C4-2B (cell line): ENCODE results near the gene GRK2.

ENCODE experiments used
- H3K27ac ChIP-seq: fragments of 450-650 bp; 2 replicates; pipeline ENCODE4 v1.5.1; 2017
- ZFX ChIP-seq: fragments of 450-650 bp; IDR thresholded peaks from 2 replicates; pipeline ENCODE4 v1.6.1; 2017
- TF ChIP-seq, protein P1 (sequence below): fragments of 450-650 bp; conservative IDR thresholded peaks from 2 replicates; pipeline ENCODE4 v1.5.1; 2017; ENCODE audit warnings: mild to moderate bottlenecking

Gene GRK2

DNA sequence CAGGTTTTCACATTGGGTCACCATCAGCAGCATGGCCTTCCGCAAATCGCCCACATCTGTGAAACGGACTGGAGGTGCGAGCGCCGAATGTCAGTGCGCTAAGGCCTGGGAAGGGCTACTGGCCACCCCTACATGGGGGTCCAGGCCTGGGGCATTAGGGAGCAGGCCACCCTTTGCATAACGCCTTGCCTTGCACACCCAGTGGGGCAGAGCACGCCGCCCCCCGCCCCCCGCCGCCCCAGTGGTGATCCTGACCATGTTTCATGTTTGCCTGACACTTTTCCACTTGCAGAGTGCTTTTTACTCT lies 2.6 kb downstream of the GRK2 start:
- peak overlapping the region; percentile 95 for H3K27ac ChIP-seq
- TF ChIP-seq, protein P1, sequence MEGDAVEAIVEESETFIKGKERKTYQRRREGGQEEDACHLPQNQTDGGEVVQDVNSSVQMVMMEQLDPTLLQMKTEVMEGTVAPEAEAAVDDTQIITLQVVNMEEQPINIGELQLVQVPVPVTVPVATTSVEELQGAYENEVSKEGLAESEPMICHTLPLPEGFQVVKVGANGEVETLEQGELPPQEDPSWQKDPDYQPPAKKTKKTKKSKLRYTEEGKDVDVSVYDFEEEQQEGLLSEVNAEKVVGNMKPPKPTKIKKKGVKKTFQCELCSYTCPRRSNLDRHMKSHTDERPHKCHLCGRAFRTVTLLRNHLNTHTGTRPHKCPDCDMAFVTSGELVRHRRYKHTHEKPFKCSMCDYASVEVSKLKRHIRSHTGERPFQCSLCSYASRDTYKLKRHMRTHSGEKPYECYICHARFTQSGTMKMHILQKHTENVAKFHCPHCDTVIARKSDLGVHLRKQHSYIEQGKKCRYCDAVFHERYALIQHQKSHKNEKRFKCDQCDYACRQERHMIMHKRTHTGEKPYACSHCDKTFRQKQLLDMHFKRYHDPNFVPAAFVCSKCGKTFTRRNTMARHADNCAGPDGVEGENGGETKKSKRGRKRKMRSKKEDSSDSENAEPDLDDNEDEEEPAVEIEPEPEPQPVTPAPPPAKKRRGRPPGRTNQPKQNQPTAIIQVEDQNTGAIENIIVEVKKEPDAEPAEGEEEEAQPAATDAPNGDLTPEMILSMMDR, result no peak
- no peak for TF ChIP-seq ZFX

DNA sequence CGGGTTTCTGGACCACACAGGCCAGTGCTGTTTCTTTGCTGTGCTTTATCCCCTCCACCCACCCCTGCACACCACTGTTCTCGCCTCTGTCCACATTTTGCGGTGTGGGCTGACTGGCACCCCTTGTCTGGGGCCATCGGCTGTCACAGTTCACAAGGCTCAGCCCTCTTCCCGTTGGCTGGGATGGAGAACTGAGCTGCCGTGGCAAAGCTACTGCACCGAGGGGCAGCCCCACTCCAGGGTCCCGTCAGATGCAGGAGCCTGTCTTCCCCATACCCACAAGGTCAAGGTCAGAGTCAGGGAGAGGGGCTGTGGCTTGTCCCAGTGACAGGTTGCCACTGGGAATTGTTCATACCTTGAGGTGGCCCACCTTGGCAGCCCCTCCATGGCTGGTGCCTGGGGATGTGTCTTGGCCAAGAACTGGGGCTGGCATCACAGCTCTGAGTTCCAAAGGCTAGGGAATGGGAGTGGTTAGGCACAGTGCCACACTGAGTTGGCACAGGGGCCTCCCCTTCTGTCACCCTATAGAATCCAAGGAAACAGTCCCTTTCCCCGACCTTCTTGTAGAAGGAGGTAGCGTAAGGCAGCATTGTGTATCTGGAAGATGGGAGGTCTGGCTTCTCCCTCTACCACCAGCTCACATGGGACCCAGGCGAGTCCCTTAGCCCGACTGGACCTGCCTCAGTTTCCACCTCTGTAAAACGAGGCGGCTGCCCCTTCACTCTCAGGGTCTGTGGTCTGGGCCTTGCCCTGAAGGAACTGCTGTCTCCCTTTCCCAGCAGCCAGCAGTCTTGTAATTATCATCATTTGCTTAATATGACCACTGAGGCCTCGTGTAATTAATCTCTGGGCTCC lies 3.4 kb downstream of the GRK2 start:
- no peak for TF ChIP-seq ZFX
- TF ChIP-seq, protein P1, result no peak
- peak overlapping the region; percentile 95 for H3K27ac ChIP-seq

DNA sequence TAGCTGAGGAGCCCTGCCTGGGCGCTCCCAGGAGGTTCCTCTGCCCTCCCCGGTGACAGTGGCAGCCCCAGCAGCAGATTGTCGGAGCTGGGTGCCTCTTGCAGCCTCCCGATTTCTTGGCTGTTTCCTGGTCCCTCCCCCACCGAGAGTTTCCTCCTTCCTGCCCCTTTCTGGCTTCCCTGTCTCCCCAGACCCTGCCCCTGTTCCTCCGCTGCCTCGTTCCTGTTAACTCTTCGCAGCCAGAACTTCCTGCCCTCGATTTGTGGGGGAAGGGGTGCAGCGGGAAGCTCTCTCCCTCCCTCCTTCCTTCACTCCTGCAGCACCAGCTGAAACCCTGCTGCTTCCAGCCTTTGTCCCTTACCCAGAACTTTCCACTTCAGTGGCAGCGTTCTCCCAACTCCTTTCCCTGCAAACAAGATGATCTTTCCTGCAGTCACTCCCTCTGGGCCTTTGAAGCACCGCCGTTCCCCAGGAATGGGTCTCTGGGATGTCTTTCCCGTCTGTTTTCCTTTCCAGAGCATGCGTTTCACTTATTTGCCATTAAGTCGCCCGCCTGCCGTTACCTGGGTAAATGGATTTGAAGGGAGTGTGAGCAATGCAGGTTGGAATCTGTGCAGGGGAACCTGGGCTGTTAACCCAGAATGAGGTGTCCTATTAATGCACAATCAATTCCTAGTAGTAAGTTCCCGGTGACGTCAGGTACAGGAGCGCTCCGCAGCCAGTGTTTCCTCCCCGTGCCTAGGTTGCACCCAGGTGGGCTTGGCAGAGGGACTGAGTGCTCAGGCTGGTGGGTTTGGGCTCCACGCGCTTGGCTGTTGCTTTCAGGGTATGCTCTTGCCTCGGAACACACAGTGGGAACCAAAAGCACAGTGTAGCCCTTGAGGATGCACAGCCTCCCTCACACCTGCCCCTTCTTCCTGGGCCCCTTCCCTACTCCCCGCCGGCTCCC lies 4.3 kb downstream of the GRK2 start:
- TF ChIP-seq, protein P1, result no peak
- TF ChIP-seq ZFX, result no peak
- peak overlapping the region; percentile 95 for H3K27ac ChIP-seq

DNA sequence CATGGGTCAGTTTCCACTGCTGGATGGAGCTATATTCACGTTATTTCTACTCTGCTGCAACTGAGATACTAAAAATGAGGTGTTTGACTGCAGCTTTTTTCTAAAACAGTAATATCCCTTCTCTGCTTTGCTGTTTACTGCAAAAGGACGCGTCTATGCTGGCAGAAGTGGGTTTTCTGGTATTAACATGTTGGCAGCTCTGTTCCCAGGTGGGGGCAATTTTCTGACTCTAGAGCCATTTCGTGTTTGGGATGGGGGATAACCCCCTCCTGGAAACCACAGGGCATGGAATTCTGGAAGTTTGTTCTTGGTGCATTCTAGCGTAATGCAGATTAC lies 4.9 kb downstream of the GRK2 start:
- peak overlapping the region; percentile 95 for H3K27ac ChIP-seq
- no peak for TF ChIP-seq ZFX
- TF ChIP-seq, protein P1, result no peak

DNA sequence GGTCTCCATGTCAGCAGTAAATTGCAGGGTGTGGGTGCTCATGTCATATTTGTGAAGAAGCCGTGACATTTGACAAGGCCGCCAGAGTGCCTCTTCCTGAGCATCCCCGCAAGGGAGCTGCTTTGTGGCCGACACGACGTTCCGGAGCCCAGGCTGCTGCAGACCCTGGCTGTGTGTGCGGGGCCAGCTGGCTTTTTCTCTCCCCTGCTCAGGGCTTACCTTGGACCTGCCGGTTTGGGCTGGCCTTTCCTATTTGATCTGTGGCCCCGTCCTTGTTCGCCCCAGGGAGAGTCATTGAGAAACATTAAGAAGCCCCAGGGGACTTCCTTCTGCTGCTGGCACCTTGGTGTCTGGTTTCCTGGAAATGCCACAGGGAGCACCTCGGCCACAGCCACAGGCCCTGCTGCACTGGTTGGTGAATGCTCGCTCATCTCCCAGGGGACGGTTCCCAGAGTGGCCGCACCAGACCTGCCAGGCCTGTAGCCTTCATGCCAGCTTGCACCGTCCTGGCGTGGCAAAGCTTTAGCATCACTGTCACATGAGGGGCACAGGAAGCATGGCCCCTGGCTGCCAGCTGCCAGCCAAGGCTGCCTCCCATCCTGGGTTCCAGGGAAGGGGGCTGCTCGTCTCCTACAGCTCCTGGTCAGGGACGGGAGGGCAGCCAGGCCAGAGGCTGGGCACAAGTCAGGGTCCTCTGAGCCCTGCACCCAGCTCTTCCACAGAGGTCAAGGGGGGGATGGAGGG lies 5.4 kb downstream of the GRK2 start:
- H3K27ac ChIP-seq, result peak overlapping the region; percentile 95
- TF ChIP-seq, protein P1, result no peak
- no peak for TF ChIP-seq ZFX

DNA sequence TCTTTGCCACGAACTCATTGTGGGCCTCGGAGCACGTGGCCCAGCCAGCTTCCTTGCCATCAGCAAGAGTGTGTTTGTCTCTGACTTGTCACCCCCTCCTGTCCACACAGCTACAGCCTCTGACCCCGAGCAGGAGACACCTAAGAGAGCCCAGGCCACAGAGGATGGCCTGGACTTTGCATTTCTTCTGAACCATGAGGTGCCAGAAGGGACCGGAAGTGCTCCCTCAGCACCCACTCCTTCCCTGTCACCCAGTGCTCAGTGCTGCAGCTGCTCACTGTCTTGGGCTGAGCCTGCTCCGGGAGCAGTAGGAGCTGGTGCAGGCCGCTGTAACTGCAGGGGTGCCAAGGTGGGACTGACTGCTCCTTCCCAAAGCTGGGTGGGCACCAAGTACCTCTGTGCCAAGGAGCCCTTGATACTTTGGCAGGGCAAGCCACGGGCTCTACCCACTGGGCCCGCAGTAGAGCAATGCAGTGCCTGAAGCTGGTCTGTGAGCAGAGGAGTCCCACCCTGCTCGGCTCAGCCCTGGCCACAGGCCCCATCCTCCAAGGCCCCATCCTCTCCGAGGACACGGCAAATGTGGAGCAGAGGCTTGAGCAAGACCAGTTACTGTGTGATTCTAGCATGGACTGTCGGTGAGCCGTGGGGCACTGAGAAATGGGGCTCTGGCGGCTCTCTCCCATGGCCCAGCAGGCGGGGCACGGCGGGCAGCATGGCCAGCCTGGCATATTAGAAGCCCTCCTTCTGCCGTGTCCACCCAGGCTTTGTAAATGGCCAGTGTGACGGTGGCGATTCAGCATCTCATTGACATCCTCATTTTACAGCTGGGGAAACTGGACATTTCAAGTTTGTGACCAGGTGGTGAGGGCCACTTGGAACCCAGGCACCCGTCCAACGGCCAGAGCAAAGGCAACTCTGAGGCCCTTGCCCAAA lies 6.3 kb downstream of the GRK2 start:
- H3K27ac ChIP-seq, result peak overlapping the region; percentile 95
- TF ChIP-seq, protein P1, result no peak
- no peak for TF ChIP-seq ZFX
